GM18526 (cell line): Measurements from ENCODE around the gene C5orf34.
A peak's percentile ranks its signal among the peaks of the same experiment; 100 is the strongest.

Source experiments
- POLR2A ChIP-seq: IDR thresholded peaks from 3 replicates; pipeline ENCODE4 v1.6.1; 2011; ENCODE audit not compliant: insufficient read length; ENCODE audit errors: extremely low read depth

The C5orf34 gene

GRCh38 chr5:43536972-43537371 is 22.0 kb upstream of the C5orf34 start:
- TF ChIP-seq POLR2A = no peak

- no peak for TF ChIP-seq POLR2A
Observed at GRCh38 chr5:43533646-43534045, 18.7 kb upstream of the C5orf34 start.

GRCh38 chr5:43530648-43531047 is 15.7 kb upstream of the C5orf34 start:
- no peak for TF ChIP-seq POLR2A

- TF ChIP-seq POLR2A = no peak
Observed at GRCh38 chr5:43523662-43524072, 8.7 kb upstream of the C5orf34 start.

- no peak for TF ChIP-seq POLR2A
Observed at GRCh38 chr5:43520615-43521014, 5.7 kb upstream of the C5orf34 start.

- no peak for TF ChIP-seq POLR2A
Observed at GRCh38 chr5:43515678-43516048, 715 bp upstream of the C5orf34 start.

- no peak for TF ChIP-seq POLR2A
Observed at GRCh38 chr5:43514471-43514815, 505 bp downstream of the C5orf34 start.

- no peak for TF ChIP-seq POLR2A
Observed at GRCh38 chr5:43514025-43514424, 923 bp downstream of the C5orf34 start.

- TF ChIP-seq POLR2A = no peak
Observed at GRCh38 chr5:43498581-43498980, 16.4 kb downstream of the C5orf34 start.

GRCh38 chr5:43497311-43498104 is 17.4 kb downstream of the C5orf34 start:
- TF ChIP-seq POLR2A = no peak

GRCh38 chr5:43491326-43491725 is 23.6 kb downstream of the C5orf34 start:
- no peak for TF ChIP-seq POLR2A

GRCh38 chr5:43486353-43486752 is 28.6 kb downstream of the C5orf34 start:
- TF ChIP-seq POLR2A = no peak

GRCh38 chr5:43485406-43485805 is 29.5 kb downstream of the C5orf34 start:
- TF ChIP-seq POLR2A = no peak

GRCh38 chr5:43484106-43484849 is 30.7 kb downstream of the C5orf34 start:
- no peak for TF ChIP-seq POLR2A

- TF ChIP-seq POLR2A = peak; percentile 84
Observed at GRCh38 chr5:43483298-43484105, 31.4 kb downstream of the C5orf34 start, which contains the start of gene TMEM267. Gene TMEM267 (minus strand): TSS chr5:43483865. CDS start chr5:43453969, 29,896 bp downstream.
